DMS153 treated with DMSO at 0.1 percent for 48 hours (cell line): ENCODE results near the gene DLGAP4.

Experiments used
- DNase-seq: peaks from one replicate; lab custom pipeline; 2025; ENCODE audit not compliant: unreplicated experiment; lab: John Stamatoyannopoulos, UW

Gene DLGAP4, protein sequence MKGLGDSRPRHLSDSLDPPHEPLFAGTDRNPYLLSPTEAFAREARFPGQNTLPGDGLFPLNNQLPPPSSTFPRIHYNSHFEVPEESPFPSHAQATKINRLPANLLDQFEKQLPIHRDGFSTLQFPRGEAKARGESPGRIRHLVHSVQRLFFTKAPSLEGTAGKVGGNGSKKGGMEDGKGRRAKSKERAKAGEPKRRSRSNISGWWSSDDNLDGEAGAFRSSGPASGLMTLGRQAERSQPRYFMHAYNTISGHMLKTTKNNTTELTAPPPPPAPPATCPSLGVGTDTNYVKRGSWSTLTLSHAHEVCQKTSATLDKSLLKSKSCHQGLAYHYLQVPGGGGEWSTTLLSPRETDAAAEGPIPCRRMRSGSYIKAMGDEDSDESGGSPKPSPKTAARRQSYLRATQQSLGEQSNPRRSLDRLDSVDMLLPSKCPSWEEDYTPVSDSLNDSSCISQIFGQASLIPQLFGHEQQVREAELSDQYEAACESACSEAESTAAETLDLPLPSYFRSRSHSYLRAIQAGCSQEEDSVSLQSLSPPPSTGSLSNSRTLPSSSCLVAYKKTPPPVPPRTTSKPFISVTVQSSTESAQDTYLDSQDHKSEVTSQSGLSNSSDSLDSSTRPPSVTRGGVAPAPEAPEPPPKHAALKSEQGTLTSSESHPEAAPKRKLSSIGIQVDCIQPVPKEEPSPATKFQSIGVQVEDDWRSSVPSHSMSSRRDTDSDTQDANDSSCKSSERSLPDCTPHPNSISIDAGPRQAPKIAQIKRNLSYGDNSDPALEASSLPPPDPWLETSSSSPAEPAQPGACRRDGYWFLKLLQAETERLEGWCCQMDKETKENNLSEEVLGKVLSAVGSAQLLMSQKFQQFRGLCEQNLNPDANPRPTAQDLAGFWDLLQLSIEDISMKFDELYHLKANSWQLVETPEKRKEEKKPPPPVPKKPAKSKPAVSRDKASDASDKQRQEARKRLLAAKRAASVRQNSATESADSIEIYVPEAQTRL

GRCh38 chr20:36305602-36306551, at the start of gene DLGAP4:
Gene DLGAP4, plus strand, starts transcription at chr20:36306339. Its CDS starts 125,379 bp downstream, at chr20:36431718.
- no peak for DNase-seq

GRCh38 chr20:36259177-36260061, 46.7 kb upstream of the DLGAP4 start:
- DNase-seq, result no peak

- DNase-seq, result no peak
These were observed 45.8 kb upstream of the DLGAP4 start for GRCh38 chr20:36260316-36260715.

- DNase-seq, result no peak
These were observed 44.6 kb upstream of the DLGAP4 start for GRCh38 chr20:36261389-36262105.

- DNase-seq, result no peak
These were observed 43.7 kb upstream of the DLGAP4 start for GRCh38 chr20:36262440-36262839.

- no peak for DNase-seq
These were observed 41.5 kb upstream of the DLGAP4 start for GRCh38 chr20:36264426-36265246.

GRCh38 chr20:36266189-36266588, 40.0 kb upstream of the DLGAP4 start:
- no peak for DNase-seq

DNA sequence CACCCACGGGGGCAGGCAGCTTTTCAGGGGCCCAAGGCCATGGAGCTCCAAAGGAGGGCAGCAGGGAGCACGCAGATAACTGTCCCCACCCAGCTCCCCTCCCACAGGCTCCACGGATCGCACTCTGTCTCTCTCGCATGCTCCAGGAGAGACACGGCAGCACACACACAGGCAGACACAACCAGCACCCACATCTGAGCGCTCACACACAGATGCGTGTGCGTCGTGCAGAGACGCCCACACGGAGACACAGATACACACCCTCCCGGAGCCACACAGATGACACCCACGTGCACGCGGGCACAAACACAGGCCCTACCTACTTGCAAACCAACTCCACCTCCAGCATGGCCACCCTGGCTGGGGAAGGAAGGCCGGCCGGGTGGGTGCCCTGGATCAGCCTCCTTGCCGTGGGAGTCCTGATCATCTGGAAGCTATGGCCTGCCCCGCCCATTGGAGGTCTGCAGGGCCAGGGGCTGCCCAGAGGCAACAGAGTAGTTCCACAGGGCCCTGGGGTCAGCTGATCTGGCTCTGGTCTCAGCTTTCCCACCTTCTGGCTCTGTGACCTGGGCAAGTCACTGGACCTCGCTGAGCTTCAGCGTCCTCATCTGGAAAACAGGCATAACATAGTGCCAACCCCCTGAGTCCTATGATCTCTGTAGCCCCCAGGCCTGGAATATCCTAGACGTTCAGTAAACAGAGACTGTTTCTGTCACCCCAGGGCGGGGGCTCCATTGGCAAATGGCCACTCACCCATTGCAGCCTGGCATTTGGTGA, 38.3 kb upstream of the DLGAP4 start:
- DNase-seq, result no peak

DNA sequence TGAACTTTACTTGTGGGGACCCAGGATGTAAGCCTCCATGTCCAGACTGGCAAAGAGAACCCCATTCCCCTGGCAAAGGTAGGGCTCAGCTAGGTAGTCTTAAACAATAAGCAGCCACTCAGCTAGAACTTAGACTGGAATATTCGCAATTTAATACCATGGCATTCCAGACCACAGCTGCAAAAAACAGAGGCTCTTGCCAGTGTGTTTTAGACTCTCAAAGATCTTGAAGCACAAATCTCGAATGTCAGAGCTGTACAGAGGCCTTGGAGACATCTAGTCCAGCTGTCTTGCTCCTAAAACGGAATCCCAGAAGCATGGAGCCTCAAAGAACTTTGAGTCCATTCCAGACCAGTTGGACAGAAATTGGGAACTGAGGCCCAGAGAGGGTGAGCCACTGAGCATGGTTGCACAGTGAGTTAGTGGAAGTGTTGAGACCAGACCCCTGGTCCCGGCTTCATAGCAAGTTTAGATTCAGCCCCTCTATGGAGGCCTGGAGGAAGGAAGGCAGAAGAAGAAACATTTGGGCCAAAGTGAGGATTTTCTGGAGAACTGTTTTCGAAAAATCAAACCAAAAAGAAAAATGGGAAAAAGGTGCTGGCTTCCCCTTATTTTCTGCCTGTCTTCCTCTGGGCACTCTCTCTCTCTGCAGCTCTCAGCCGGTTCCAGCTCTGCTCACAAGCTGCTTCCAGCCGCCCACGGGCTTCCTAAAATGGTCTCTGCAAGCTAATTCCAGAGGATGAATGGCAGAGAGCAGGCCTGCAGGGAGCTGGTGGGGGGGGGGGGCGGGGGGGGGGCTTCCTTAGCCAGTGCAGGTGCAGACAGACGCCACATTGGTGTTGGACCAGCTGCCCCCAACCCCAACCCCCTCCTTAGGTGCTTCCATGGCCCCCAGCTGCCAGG, 37.4 kb upstream of the DLGAP4 start:
- DNase-seq, result no peak

DNA sequence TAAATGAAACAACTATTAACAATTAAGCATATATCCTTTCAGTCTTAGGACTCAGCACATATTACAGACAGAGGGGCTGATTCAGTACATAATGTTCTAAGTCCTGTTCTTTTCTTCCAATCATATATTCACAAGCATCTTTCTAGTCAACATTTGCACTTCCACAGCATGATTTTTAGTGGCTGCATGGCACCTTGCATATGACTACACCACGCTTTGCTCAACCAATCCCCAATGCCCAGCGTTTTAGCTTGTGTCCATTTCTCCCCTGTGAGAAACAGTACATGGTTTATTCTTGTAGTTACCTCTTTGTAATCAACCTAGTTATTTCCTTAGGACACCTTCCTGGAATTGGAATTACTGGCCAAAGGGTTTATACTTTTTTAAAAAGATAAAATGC, 36.6 kb upstream of the DLGAP4 start:
- no peak for DNase-seq

- no peak for DNase-seq
These were observed 35.1 kb upstream of the DLGAP4 start for GRCh38 chr20:36270744-36271638.

GRCh38 chr20:36271639-36272546, 34.2 kb upstream of the DLGAP4 start:
- DNase-seq, result no peak

DNA sequence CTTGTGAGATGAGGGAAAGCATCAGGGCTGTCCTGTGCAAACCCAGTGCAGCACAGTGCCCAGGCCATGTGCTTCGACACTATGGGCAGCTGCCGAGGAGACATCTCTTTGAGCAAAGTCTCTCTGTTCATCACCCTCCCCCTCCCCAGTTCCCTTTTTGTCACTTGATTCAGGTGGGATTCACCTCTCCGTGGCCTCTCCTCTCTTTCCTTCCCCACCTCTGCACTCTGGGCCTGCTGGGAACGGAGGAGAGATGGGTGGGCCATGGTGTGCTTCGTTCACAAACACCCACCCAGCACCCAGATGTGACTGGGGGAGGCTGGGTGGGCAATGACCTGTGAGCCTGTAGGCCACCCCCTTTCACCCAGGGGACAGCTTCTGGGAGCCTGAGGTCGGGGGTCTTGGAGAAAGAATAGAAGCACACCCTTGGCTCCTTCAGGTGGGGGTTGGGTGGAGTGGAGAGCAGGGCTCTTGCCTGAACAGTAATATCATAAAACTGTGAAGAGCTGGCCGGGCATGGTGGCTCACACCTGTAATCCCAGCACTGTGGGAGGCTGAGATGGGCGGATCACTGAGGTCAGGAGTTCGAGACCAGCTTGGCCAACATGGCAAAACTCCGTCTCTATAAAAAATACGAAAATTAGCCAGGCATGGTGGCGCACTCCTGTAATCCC, 33.5 kb upstream of the DLGAP4 start:
- DNase-seq, result no peak
